ENCODE measurements around the gene TSNAX.
"Not testable (repeated sequence)": the region's sequence is repeated elsewhere in the genome, so short reads cannot be mapped to it uniquely, and the experiment has no call there.

Gene TSNAX

DNA sequence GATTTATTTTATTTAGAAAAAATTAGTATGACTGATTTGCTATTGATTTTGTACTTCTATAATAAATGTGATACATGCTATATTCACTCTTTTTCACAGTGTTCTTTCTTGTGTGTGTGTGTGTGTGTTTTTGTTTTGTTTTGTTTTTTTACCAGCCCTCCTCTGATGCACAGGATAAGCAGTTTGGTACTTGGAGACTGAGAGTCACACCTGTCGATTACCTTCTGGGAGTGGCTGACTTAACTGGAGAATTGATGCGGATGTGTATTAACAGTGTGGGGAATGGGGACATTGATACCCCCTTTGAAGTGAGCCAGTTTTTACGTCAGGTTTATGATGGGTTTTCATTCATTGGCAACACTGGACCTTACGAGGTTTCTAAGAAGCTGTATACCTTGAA lies 35.9 kb downstream of the TSNAX start:
- no peak for DNase-seq

- no peak for DNase-seq
These were observed 38.0 kb downstream of the TSNAX start for GRCh38 chr1:231566496-231566895.

DNA sequence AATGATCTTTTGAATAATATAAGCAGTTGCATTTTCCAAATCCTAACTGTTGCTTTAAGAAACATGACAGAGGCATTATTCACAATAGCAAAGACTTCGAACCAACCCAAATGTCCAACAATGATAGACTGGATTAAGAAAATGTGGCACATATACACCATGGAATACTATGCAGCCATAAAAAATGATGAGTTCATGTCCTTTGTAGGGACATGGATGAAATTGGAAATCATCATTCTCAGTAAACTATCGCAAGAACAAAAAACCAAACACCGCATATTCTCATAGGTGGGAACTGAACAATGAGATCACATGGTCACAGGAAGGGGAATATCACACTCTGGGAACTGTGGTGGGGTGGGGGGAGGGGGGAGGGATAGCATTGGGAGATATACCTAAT lies 41.8 kb downstream of the TSNAX start:
- DNase-seq: not testable (repeated sequence)

DNA sequence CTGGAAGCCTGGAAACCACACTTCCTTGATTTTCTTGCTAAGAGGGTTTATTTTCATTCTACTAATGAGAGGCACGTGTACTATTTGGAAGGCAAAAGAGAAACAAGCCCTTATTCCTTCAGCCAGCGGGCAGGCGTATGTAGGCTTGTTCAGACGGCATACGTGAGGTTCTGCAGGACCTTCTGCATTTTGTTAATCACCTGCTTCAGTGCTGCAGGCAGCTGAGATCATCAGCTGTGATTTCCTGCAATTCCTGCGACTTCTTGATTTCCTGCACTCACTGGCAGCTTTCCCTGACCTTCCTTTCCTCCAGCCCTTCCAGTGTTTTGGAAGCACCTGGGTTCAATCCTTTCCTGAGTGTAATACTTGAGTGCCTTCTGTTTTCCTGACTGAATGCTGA lies 43.4 kb downstream of the TSNAX start:
- DNase-seq: no peak

GRCh38 chr1:231575472-231575871 lies 47.0 kb downstream of the TSNAX start:
- no peak for DNase-seq

DNA sequence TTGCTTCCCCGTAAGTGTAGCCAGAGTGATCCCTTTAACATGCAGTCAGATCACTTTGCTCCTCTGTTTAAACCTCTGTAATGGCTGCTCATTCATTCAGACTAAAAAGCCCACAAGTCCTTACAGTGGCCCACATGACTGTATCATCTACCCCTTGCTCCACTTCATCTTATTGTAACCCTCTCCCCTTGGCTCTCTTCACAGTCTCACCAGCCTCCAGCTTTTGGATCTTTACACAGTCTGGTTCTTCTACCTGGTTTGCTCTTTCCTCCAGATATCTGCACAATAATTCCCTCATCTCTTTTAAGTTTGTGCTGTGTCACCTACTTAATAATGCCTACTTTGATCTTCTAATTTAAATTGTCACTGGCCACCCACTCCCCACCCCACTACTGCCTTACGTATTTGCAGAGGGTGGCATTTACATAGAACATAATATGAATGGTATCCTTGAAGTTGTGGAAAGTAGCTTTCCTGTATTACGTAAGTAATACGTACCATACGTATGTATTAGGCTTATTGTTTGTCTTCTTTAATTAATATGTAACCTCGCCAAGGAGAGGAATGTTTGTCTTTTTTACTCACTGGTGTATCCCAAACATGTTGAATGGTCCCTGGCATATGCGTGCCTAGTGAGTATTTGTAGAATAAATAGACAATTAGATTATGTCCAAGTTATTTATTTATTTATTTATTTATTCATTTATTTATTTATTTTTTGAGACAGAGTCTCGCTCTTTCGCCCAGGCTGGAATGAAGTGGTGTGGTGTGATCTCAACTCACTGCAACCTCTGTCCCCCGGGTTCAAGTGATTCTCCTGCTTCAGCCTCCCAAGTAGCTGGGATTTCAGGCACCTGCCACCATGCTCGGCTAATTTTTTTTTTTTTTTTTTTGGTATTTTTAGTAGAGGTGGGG lies 48.6 kb downstream of the TSNAX start:
- DNase-seq: no peak

DNA sequence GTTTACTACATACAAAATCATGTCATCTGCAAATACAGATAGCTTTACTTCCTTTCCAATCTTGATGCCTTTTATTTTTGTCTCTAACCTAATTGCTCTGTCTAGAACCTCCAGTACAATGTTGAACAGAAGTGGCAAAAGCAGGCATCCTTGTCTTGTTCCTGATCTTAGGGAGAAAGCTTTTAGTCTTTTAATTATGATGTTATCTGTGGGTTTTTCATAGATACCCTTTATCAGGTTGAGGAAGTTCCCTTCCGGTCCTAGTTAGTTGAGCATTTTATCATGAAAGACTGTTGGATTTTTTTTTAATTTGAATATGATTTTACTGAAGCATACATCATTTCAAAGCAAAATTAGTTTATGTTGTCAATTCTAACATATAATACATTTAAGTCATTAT lies 52.4 kb downstream of the TSNAX start:
- no peak for DNase-seq

DNA sequence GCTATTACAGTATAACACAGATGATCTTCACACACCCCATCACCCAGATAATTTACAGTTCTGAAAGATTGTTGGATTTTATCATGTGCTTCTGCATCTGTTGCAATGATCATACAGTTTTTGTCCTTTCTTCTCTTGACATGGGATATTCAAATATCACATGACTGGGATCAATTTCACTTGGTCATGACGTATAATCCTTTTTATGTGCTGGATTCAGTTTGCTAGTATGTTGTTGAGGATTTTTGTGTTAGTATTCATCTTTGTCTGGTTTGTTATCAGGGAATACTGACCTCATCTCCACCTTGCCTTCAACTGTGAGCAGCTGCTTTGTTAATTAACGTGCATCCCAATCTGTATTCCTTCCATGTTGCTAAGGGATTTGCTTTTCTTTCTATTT lies 53.4 kb downstream of the TSNAX start:
- DNase-seq: no peak

DNA sequence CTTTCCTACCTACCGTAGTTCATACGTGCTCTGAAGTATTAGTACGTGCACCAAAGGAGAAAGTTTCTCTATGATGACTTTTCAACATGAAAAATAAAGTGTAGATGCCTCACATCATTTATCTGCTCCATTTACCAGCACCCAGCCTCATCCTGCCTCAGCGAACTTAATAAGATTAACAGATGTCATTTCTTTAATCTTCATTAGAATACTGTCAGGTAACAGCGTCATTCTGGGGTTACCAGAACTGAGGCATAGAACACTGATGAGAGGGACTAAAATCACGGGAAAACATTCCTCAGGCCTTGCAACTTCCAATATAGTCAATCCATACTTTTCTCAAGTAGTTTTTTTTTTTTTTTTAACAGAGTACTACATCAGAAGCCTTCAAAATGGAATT lies 54.9 kb downstream of the TSNAX start:
- DNase-seq: no peak

GRCh38 chr1:231584117-231584516 lies 55.6 kb downstream of the TSNAX start:
- no peak for DNase-seq

DNA sequence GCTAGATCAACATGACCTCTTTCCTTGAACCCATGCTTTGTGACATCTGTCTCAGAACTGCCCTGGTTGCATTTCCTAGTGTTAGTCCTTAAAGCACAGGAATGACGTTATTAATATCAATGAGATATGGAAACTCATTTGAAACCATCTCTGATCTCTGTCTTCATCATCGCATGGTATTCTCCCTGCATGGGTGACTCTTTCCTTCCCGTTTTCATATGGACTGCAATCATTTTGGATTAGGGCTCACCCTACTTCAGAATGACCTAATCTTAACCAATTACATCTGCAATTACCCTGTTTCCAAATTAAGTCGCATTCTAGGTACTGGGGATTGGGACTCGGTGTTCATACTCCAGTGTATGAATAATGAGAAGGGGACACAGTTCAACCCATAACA lies 56.5 kb downstream of the TSNAX start:
- no peak for DNase-seq

GRCh38 chr1:231590453-231591198 lies 62.2 kb downstream of the TSNAX start:
- DNase-seq: no peak

GRCh38 chr1:231591466-231591865 lies 63.0 kb downstream of the TSNAX start:
- no peak for DNase-seq

GRCh38 chr1:231592809-231593208 lies 64.3 kb downstream of the TSNAX start:
- DNase-seq: no peak

- DNase-seq: not testable (repeated sequence)
These were observed 64.8 kb downstream of the TSNAX start for GRCh38 chr1:231593264-231593663.

- no peak for DNase-seq
These were observed 65.7 kb downstream of the TSNAX start for GRCh38 chr1:231594123-231594522.

DNA sequence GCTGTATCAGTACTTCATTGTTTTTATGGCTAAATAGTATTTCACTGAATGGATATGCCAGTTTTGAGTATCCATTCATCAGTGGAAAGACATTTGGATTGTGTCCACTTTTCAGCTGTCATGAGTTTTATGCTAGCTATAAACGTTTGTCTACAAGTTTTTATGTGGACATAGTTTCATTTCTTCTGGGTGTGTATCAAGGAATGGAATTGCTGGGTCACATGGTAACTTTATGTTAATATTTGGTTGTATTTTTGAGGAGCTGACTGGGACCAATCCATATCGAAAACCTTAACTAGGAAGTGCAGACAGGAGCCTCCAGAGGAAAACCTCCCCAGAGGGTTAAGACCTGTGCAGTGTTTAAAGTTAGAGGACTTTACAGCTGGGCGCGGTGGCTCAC lies 66.3 kb downstream of the TSNAX start:
- no peak for DNase-seq

DNA sequence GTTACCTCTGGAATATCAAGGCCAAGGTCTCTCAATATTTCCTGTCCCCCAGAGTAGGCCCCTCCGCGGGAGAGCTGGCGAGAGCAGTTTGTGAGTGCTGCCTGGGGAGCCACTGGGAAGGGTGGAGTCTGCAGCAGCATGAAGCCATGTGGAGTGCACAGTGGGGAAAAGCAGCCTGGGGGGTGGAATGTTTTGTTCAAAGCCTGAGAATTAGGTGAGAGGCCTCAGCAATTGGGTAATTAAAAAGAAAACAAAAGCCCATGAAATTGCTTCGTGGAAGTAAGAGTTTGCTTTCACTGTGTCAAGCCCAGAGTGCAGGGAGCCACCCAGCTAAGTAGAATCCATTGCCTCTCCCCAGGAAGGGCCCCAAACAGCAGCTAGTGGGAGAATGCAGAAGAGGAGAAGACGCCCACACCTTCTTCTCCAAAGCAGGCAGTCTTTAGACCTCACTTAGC lies 67.9 kb downstream of the TSNAX start:
- no peak for DNase-seq

- no peak for DNase-seq
These were observed 69.5 kb downstream of the TSNAX start for GRCh38 chr1:231597971-231598370.

GRCh38 chr1:231600458-231600976 lies 72.0 kb downstream of the TSNAX start:
- DNase-seq: no peak

- no peak for DNase-seq
These were observed 73.6 kb downstream of the TSNAX start for GRCh38 chr1:231601824-231602672.

DNA sequence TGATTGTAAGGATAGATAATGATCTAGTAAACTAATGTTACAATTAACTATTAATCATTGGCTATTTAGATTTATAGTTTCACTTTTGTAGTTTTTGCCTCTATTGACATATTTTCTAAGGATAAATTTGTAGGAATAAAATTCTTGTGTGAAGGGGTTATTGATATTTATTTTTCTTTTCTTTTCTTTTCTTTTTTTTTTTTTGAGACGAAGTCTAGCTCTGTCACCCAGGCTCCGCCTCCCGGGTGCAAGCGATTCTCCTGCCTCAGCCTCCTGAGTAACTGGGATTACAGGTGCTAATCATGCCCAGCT lies 74.2 kb downstream of the TSNAX start:
- DNase-seq: no peak

Measured in NCI-H774 (cell line).